Measurements from ENCODE around the gene CTTN.
"Not testable (repeated sequence)": the region's sequence is repeated elsewhere in the genome, so short reads cannot be mapped to it uniquely, and the experiment has no call there.

The CTTN gene

GRCh38 chr11:70400643-70401042, 2.3 kb downstream of the CTTN start:
- H3K4me3 ChIP-seq (ENCODE audit: low read length) = no peak overlapping the region
- DNase-seq (ENCODE audit: low read depth) = no peak
- TF ChIP-seq CTCF (IDR thresholded peaks at IDR 0.05; ENCODE audit: insufficient read depth, low read depth, low read length, missing control alignments) = no peak

- no peak overlapping the region for H3K4me3 ChIP-seq (ENCODE audit: low read length)
- DNase-seq (ENCODE audit: low read depth) = no peak
- no peak for TF ChIP-seq CTCF (IDR thresholded peaks at IDR 0.05; ENCODE audit: insufficient read depth, low read depth, low read length, missing control alignments)
These were observed 3.7 kb downstream of the CTTN start for GRCh38 chr11:70402016-70402415.

- H3K4me3 ChIP-seq (ENCODE audit: low read length) = no peak overlapping the region
- DNase-seq (ENCODE audit: low read depth) = peak; percentile 46
- no peak for TF ChIP-seq CTCF (IDR thresholded peaks at IDR 0.05; ENCODE audit: insufficient read depth, low read depth, low read length, missing control alignments)
These were observed 4.4 kb downstream of the CTTN start for GRCh38 chr11:70402685-70403084.

GRCh38 chr11:70404244-70404643, 5.9 kb downstream of the CTTN start:
- DNase-seq (ENCODE audit: low read depth) = no peak
- no peak overlapping the region for H3K4me3 ChIP-seq (ENCODE audit: low read length)
- no peak for TF ChIP-seq CTCF (IDR thresholded peaks at IDR 0.05; ENCODE audit: insufficient read depth, low read depth, low read length, missing control alignments)

GRCh38 chr11:70405679-70406395, 7.5 kb downstream of the CTTN start:
- DNase-seq (ENCODE audit: low read depth) = no peak
- no peak for TF ChIP-seq CTCF (IDR thresholded peaks at IDR 0.05; ENCODE audit: insufficient read depth, low read depth, low read length, missing control alignments)
- H3K4me3 ChIP-seq (ENCODE audit: low read length) = no peak overlapping the region

GRCh38 chr11:70407121-70407520, 8.8 kb downstream of the CTTN start:
- H3K4me3 ChIP-seq (ENCODE audit: low read length) = no peak overlapping the region
- no peak for DNase-seq (ENCODE audit: low read depth)
- no peak for TF ChIP-seq CTCF (IDR thresholded peaks at IDR 0.05; ENCODE audit: insufficient read depth, low read depth, low read length, missing control alignments)

- no peak overlapping the region for H3K4me3 ChIP-seq (ENCODE audit: low read length)
- TF ChIP-seq CTCF (IDR thresholded peaks at IDR 0.05; ENCODE audit: insufficient read depth, low read depth, low read length, missing control alignments) = no peak
- DNase-seq (ENCODE audit: low read depth) = no peak
These were observed 9.5 kb downstream of the CTTN start for GRCh38 chr11:70407814-70408213.

GRCh38 chr11:70408326-70408725, 10.0 kb downstream of the CTTN start:
- not testable (repeated sequence) for H3K4me3 ChIP-seq (ENCODE audit: low read length); DNase-seq (ENCODE audit: low read depth)

Measured in epithelial cell of esophagus (primary cell).